HCT116 (cell line): ENCODE measurements around the gene DSTYK. TPM values are rescaled to one million over a fixed set of nuclear protein-coding genes. Genes with fewer than 3 reads are reported as not detected.
A peak's percentile ranks its signal among the peaks of the same experiment; 100 is the strongest.

Experiments
- ATAC-seq: fragments of 200-7000 bp; cut with Tn5 transposase; 2 replicates; pipeline ENCODE4 v1.9.1; 2020; ENCODE audit warnings: mild to moderate bottlenecking, moderate library complexity
- BruUV-seq: library from RNA; stranded (reverse); fragments of 400-500 nt; replicated peaks from 2 replicates; lab custom pipeline; 2021; lab: Mats Ljungman, UMichigan
- CTCF ChIA-PET: fragments of 300-600 bp; sonication (Branson Sonifier 250); formaldehyde crosslinking; loops from one replicate; lab custom pipeline; 2021; ENCODE audit warnings: antibody characterized with exemption; lab: Charles Lee
- POLR2A ChIA-PET: fragments of 300-600, 350-600 bp; sonication (Branson Sonifier 250); formaldehyde crosslinking; loops from one replicate; lab custom pipeline; 2021; ENCODE audit warnings: antibody characterized with exemption; lab: Charles Lee
- RAD21 ChIA-PET, 2 experiments: fragments of 300-600 bp; sonication (Branson Sonifier 250); formaldehyde crosslinking; loops; one replicate each; lab custom pipeline; 2023; ENCODE audit warnings: low total read pairs in 2 of 2; ENCODE audit not compliant: uncharacterized antibody in 2 of 2, unreplicated experiment in 2 of 2, low non-redundant PET in 1 of 2; lab: Charles Lee
- DNase-seq: peaks from one replicate; pipeline ENCODE4 v3.0.0-alpha.2; 2010; ENCODE audit warnings: low read depth, low spot score
- H2AFZ ChIP-seq: fragments of 200-600 bp; shearing (Covaris generic), sonication (generic); 2 replicates; pipeline ENCODE4 v1.6.1; 2017; ENCODE audit warnings: low read depth, mixed run types, mixed read lengths, antibody characterized with exemption, low read length; ENCODE audit not compliant: poor library complexity, severe bottlenecking
- H3K27ac ChIP-seq: 2 replicates; pipeline ENCODE4 v1.5.1; 2012; ENCODE audit warnings: low read depth, low read length
- H3K27me3 ChIP-seq: fragments of 200-600 bp; sonication (generic); 2 replicates; pipeline ENCODE4 v1.6.1; 2016; ENCODE audit warnings: mixed run types, low read length, mixed read lengths; ENCODE audit not compliant: insufficient read depth
- H3K36me3 ChIP-seq, 2 experiments: fragments of 200-500 bp in 1 of 2; fragments of 200-600 bp in 1 of 2; sonication (Bioruptor generic) in 1 of 2; sonication (generic) in 1 of 2; 2 replicates each; pipeline versions ENCODE4 v1.5.1 to v1.6.1; 2014 to 2016; ENCODE audit warnings: low read length in 2 of 2, inconsistent platforms in 1 of 2, mixed read lengths in 1 of 2, mixed run types in 1 of 2; ENCODE audit not compliant: insufficient read depth in 2 of 2, control insufficient read depth in 1 of 2
- H3K4me1 ChIP-seq, 2 experiments: fragments of 200-600 bp in 1 of 2; sonication (generic) in 1 of 2; 2 replicates each; pipeline versions ENCODE4 v1.5.1 to v1.6.1; 2012 to 2017; ENCODE audit warnings: low read length in 2 of 2, inconsistent platforms in 1 of 2, mild to moderate bottlenecking in 1 of 2, mixed read lengths in 1 of 2, mixed run types in 1 of 2, moderate library complexity in 1 of 2; ENCODE audit not compliant: insufficient read depth in 2 of 2, control insufficient read depth in 1 of 2
- H3K4me2 ChIP-seq: fragments of 200-600 bp; sonication (generic); 2 replicates; pipeline ENCODE4 v1.6.1; 2017; ENCODE audit warnings: mixed run types, low read length, mixed read lengths
- H3K4me3 ChIP-seq, 2 experiments: fragments of 200-600 bp in 1 of 2; sonication (generic) in 1 of 2; replicated peaks in 1 of 2; 2 replicates each; pipeline ENCODE4 v1.5.1; 2011 to 2016; ENCODE audit warnings: low read length in 2 of 2, control low read depth in 1 of 2, low read depth in 1 of 2, mild to moderate bottlenecking in 1 of 2, mixed read lengths in 1 of 2, mixed run types in 1 of 2
- H3K79me2 ChIP-seq: fragments of 200-600 bp; sonication (generic); 2 replicates; pipeline ENCODE4 v1.6.1; 2017; ENCODE audit warnings: mild to moderate bottlenecking, mixed run types, low read length, moderate library complexity, mixed read lengths; ENCODE audit not compliant: insufficient read depth
- H3K9ac ChIP-seq: fragments of 200-600 bp; sonication (generic); 2 replicates; pipeline ENCODE4 v1.6.1; 2016; ENCODE audit warnings: low read length, mixed read lengths
- H3K9me2 ChIP-seq: fragments of 200-600 bp; sonication (generic), shearing (Covaris generic); 2 replicates; pipeline ENCODE4 v1.6.1; 2017; ENCODE audit warnings: mixed run types, mild to moderate bottlenecking, moderate library complexity; ENCODE audit not compliant: insufficient read depth
- H3K9me3 ChIP-seq, 2 experiments: fragments of 200-500 bp in 1 of 2; fragments of 200-600 bp in 1 of 2; sonication (Bioruptor generic) in 1 of 2; sonication (generic) in 1 of 2; 2 replicates each; pipeline ENCODE4 v1.6.1; 2014 to 2017; ENCODE audit warnings: low read length in 2 of 2, mixed read lengths in 2 of 2, inconsistent platforms in 1 of 2, low read depth in 1 of 2, mild to moderate bottlenecking in 1 of 2, mixed run types in 1 of 2, moderate library complexity in 1 of 2; ENCODE audit not compliant: control insufficient read depth in 1 of 2, insufficient read depth in 1 of 2
- H4K20me1 ChIP-seq: fragments of 200-600 bp; sonication (generic), shearing (Covaris generic); 2 replicates; pipeline ENCODE4 v1.6.1; 2017; ENCODE audit warnings: mixed run types, mild to moderate bottlenecking, moderate library complexity; ENCODE audit not compliant: insufficient read depth
- CBX3 ChIP-seq: IDR thresholded peaks from 2 replicates; pipeline ENCODE4 v1.6.1; 2012; ENCODE audit warnings: low read depth
- ELF1 ChIP-seq: IDR thresholded peaks from 2 replicates; pipeline ENCODE4 v1.6.1; 2012; ENCODE audit warnings: low read depth, borderline replicate concordance
- EZH2 ChIP-seq: fragments of 200-600 bp; sonication (generic); IDR thresholded peaks from 2 replicates; pipeline ENCODE4 v1.6.1; 2017; ENCODE audit warnings: antibody characterized with exemption, mixed run types
- FOSL1 ChIP-seq: IDR thresholded peaks from 2 replicates; pipeline ENCODE4 v1.6.1; 2012; ENCODE audit warnings: low read depth
- JUND ChIP-seq: IDR thresholded peaks from 2 replicates; pipeline ENCODE4 v1.6.1; 2012
- MAX ChIP-seq: IDR thresholded peaks from 2 replicates; pipeline ENCODE4 v1.6.1; 2012
- RAD21 ChIP-seq: IDR thresholded peaks from 2 replicates; pipeline ENCODE4 v1.6.1; 2012; ENCODE audit warnings: low read depth, mild to moderate bottlenecking
- SRF ChIP-seq: IDR thresholded peaks from 2 replicates; pipeline ENCODE4 v1.6.1; 2012; ENCODE audit warnings: low read depth
- TCF7L2 ChIP-seq: IDR thresholded peaks from 2 replicates; pipeline ENCODE4 v1.7.0; 2011; ENCODE audit warnings: borderline replicate concordance, inconsistent platforms; ENCODE audit not compliant: insufficient read depth, insufficient read length; ENCODE audit errors: extremely low read depth
- YY1 ChIP-seq: IDR thresholded peaks from 2 replicates; pipeline ENCODE4 v1.6.1; 2011; ENCODE audit warnings: low read length, low read depth, moderate library complexity, mild to moderate bottlenecking; ENCODE audit not compliant: insufficient replicate concordance; ENCODE audit errors: extremely low read depth
- intact Hi-C: fragments of 100-400 bp; cut with micrococcal nuclease; formaldehyde crosslinking; loops from 2 replicates; pipeline ENCODE4 v1.10.0; 2022
- total RNA-seq: library from RNA; stranded (reverse); gene quantifications from one replicate; pipeline ENCODE4 v1.2.1, GENCODE V29; 2021; ENCODE audit not compliant: unreplicated experiment
- TF ChIP-seq, protein P1 (sequence below): IDR thresholded peaks from 2 replicates; pipeline ENCODE4 v1.6.1; 2012
- TF ChIP-seq, protein P2 (sequence below): IDR thresholded peaks from 2 replicates; pipeline ENCODE4 v1.6.1; 2012; ENCODE audit warnings: low read depth

Gene DSTYK
- total RNA-seq, 1 experiment from 2014 or later: 6.6 TPM

DNA sequence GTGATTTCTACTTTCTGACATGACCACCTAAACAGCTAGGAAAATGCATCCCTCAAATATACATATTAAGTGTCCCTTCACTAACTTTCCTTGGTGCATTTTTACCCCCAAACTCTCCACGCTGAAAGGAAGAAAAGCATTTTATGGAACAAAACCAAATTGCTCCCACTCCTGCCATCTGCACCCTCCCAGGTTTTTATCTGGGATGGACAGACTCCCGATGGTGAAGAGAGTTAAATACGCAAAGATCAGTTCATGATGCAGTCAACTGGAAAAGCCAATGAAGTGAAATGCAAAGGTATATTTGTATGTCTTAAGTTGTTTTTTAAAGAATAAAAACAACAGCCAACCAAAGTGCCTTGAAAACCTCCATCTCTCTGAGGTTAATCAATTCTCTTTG, 2.7 kb downstream of the DSTYK start (continued):
- TF ChIP-seq, protein P1, sequence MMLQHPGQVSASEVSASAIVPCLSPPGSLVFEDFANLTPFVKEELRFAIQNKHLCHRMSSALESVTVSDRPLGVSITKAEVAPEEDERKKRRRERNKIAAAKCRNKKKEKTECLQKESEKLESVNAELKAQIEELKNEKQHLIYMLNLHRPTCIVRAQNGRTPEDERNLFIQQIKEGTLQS: no peak
- TF ChIP-seq JUND (no peak), FOSL1 (no peak)

DNA sequence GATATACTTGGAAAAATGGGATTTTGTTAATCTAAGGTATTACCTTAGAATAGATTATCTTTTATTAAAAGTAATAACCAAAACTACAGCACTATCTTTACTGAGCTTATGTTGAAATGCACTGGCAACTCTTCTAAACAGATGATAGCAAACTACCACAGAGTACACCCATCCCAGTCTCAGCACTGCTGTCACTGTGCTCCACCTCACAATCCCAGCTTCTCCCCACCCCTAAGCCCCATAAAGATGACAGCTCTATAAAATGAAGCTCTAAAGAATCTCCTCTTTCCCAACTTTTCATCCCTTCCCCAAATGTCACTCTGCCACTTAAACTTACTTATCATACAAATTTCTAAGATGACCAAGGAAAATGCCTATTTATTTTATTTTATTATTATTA, 6.4 kb downstream of the DSTYK start:
- no peak overlapping the region for H3K4me3 ChIP-seq
- H3K4me1 ChIP-seq: peaks cover 2 to 12% of the 10 kb centered on the region in 2 experiments; a peak in 2 of 4 replicates
- no peak for TF ChIP-seq TCF7L2
- TF ChIP-seq EZH2: no peak
- no peak for TF ChIP-seq RAD21
- TF ChIP-seq, all 23 proteins: peak for 0
- Histone ChIP-seq H3K4me2 (no peak overlapping the region), H3K27ac (no peak overlapping the region), H3K79me2 (peaks cover 30% of the 10 kb centered on the region), H3K27me3 (no peaks in the 10 kb centered on the region), H3K9ac (no peak overlapping the region), H2AFZ (no peak overlapping the region), H4K20me1 (no peaks in the 10 kb centered on the region), H3K9me2 (no peaks in the 10 kb centered on the region), H3K36me3 (no peaks in the 10 kb centered on the region), H3K9me3 (no peaks in the 10 kb centered on the region)
- ChIA-PET POLR2A (no interaction called here), RAD21 (no interaction called here), CTCF (interaction anchor here (1.0 kb wide), 1 partner anchor 25 kb away, joined by 3 read pairs; no protein-coding TSS in a partner anchor)
- no peak for ATAC-seq
- intact Hi-C loops: no loop called here
- no TSS peak for BruUV-seq
- DNase-seq: no peak

GRCh38 chr1:205204552-205204951, 7.0 kb downstream of the DSTYK start:
- no TSS peak for BruUV-seq

More at GRCh38 chr1:205204552-205204951, 7.0 kb downstream of the DSTYK start:
- ChIA-PET RAD21 (no interaction called here), POLR2A (no interaction called here), CTCF (interaction anchor here (1.0 kb wide), 1 partner anchor 25 kb away, joined by 3 read pairs; no protein-coding TSS in a partner anchor)
- Histone ChIP-seq H3K4me3 (no peak overlapping the region), H3K27me3 (no peaks in the 10 kb centered on the region), H3K27ac (no peak overlapping the region), H3K36me3 (no peaks in the 10 kb centered on the region), H3K9me3 (no peaks in the 10 kb centered on the region), H3K4me1 (peaks cover 2 to 10% of the 10 kb centered on the region in 2 experiments; a peak in 2 of 4 replicates), H4K20me1 (no peaks in the 10 kb centered on the region), H3K79me2 (peaks cover 26% of the 10 kb centered on the region), H2AFZ (no peak overlapping the region), H3K9me2 (no peaks in the 10 kb centered on the region), H3K9ac (no peak overlapping the region), H3K4me2 (0 out of 2 replicates have a peak overlapping the region, but pooled peaks have one; percentile 8)
- DNase-seq (no peak), ATAC-seq (no peak)
- intact Hi-C loops: no loop called here
- TF ChIP-seq RAD21: no peak
- TF ChIP-seq YY1: no peak
- TF ChIP-seq TCF7L2: no peak
- TF ChIP-seq ELF1: no peak
- no peak for TF ChIP-seq CBX3
- no peak for TF ChIP-seq MAX
- no peak for TF ChIP-seq SRF
- TF ChIP-seq, protein P2, sequence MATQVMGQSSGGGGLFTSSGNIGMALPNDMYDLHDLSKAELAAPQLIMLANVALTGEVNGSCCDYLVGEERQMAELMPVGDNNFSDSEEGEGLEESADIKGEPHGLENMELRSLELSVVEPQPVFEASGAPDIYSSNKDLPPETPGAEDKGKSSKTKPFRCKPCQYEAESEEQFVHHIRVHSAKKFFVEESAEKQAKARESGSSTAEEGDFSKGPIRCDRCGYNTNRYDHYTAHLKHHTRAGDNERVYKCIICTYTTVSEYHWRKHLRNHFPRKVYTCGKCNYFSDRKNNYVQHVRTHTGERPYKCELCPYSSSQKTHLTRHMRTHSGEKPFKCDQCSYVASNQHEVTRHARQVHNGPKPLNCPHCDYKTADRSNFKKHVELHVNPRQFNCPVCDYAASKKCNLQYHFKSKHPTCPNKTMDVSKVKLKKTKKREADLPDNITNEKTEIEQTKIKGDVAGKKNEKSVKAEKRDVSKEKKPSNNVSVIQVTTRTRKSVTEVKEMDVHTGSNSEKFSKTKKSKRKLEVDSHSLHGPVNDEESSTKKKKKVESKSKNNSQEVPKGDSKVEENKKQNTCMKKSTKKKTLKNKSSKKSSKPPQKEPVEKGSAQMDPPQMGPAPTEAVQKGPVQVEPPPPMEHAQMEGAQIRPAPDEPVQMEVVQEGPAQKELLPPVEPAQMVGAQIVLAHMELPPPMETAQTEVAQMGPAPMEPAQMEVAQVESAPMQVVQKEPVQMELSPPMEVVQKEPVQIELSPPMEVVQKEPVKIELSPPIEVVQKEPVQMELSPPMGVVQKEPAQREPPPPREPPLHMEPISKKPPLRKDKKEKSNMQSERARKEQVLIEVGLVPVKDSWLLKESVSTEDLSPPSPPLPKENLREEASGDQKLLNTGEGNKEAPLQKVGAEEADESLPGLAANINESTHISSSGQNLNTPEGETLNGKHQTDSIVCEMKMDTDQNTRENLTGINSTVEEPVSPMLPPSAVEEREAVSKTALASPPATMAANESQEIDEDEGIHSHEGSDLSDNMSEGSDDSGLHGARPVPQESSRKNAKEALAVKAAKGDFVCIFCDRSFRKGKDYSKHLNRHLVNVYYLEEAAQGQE: no peak
